Putamen (tissue), 1 donor: ENCODE measurements around the gene BCAS4.

Experiments
- DNase-seq: peaks from one replicate; pipeline ENCODE4 v3.0.0-alpha.2; 2016; ENCODE audit warnings: low spot score

The BCAS4 gene

GRCh38 chr20:50821994-50822393, 27.1 kb downstream of the BCAS4 start:
- no peak for DNase-seq

GRCh38 chr20:50823319-50823718, 28.5 kb downstream of the BCAS4 start:
- no peak for DNase-seq

- DNase-seq = no peak
Measured at GRCh38 chr20:50824137-50824536, 29.3 kb downstream of the BCAS4 start.

GRCh38 chr20:50826121-50826520, 31.3 kb downstream of the BCAS4 start:
- DNase-seq = no peak

- DNase-seq = no peak
Measured at GRCh38 chr20:50828363-50829136, 33.7 kb downstream of the BCAS4 start.

GRCh38 chr20:50831622-50832021, 36.8 kb downstream of the BCAS4 start:
- DNase-seq = peak; percentile 23

GRCh38 chr20:50834599-50835005, 39.7 kb downstream of the BCAS4 start:
- DNase-seq = no peak

- DNase-seq = no peak
Measured at GRCh38 chr20:50837532-50838321, 42.9 kb downstream of the BCAS4 start.

GRCh38 chr20:50838322-50838625, 43.4 kb downstream of the BCAS4 start:
- DNase-seq = no peak

- no peak for DNase-seq
Measured at GRCh38 chr20:50838707-50839385, 44.0 kb downstream of the BCAS4 start.

GRCh38 chr20:50842821-50843220, 48.0 kb downstream of the BCAS4 start:
- no peak for DNase-seq

- no peak for DNase-seq
Measured at GRCh38 chr20:50843331-50844276, 48.7 kb downstream of the BCAS4 start.

- no peak for DNase-seq
Measured at GRCh38 chr20:50844430-50845100, 49.7 kb downstream of the BCAS4 start.

GRCh38 chr20:50845566-50846215, 50.8 kb downstream of the BCAS4 start:
- DNase-seq = no peak

- peak; percentile 8 for DNase-seq
Measured at GRCh38 chr20:50848341-50848808, 53.5 kb downstream of the BCAS4 start.

- DNase-seq = no peak
Measured at GRCh38 chr20:50848846-50849673, 54.2 kb downstream of the BCAS4 start.

- DNase-seq = no peak
Measured at GRCh38 chr20:50850721-50851286, 55.9 kb downstream of the BCAS4 start.

- no peak for DNase-seq
Measured at GRCh38 chr20:50852085-50852484, 57.2 kb downstream of the BCAS4 start.

GRCh38 chr20:50854506-50855249, 59.8 kb downstream of the BCAS4 start:
- no peak for DNase-seq
